Panc1 (cell line): ENCODE data around the gene UAP1L1. TPM values are rescaled to one million over a fixed set of nuclear protein-coding genes. Genes with fewer than 3 reads are reported as not detected.
A peak's percentile ranks its signal among the peaks of the same experiment; 100 is the strongest.

Source experiments
- ATAC-seq: fragments of 200-7000 bp; cut with Tn5 transposase; 2 replicates; pipeline ENCODE4 v1.9.1; 2020; ENCODE audit warnings: mild to moderate bottlenecking, moderate library complexity
- BruUV-seq: library from RNA; stranded (reverse); fragments of 400-500 nt; replicated peaks from 2 replicates; lab custom pipeline; 2021; lab: Mats Ljungman, UMichigan
- CTCF ChIA-PET: fragments of 300-600 bp; sonication (Branson Sonifier 250); formaldehyde crosslinking; loops from one replicate; lab custom pipeline; 2022; ENCODE audit warnings: antibody characterized with exemption; lab: Charles Lee
- POLR2A ChIA-PET: fragments of 300-600 bp; sonication (Branson Sonifier 250); formaldehyde crosslinking; loops from one replicate; lab custom pipeline; 2022; ENCODE audit warnings: antibody characterized with exemption; lab: Charles Lee
- DNase-seq: peaks from one replicate; pipeline ENCODE4 v3.0.0-alpha.2; 2010; ENCODE audit warnings: low read depth, low spot score
- H3K27ac ChIP-seq: 2 replicates; pipeline ENCODE4 v1.5.1; 2011; ENCODE audit warnings: mild to moderate bottlenecking, low read length, inconsistent platforms
- H3K27me3 ChIP-seq: fragments of 200-500 bp; sonication (Bioruptor generic); 2 replicates; pipeline ENCODE4 v1.6.0; 2014; ENCODE audit warnings: low read length, inconsistent platforms; ENCODE audit not compliant: control insufficient read depth, insufficient read depth
- H3K36me3 ChIP-seq: fragments of 200-500 bp; sonication (Bioruptor generic); 2 replicates; pipeline ENCODE4 v1.5.1; 2014; ENCODE audit warnings: inconsistent platforms, mild to moderate bottlenecking, low read length, moderate library complexity; ENCODE audit not compliant: control insufficient read depth, insufficient read depth
- H3K4me1 ChIP-seq: 2 replicates; pipeline ENCODE4 v1.5.1; 2011; ENCODE audit warnings: inconsistent platforms, mild to moderate bottlenecking, low read length, moderate library complexity; ENCODE audit not compliant: control insufficient read depth, insufficient read depth
- H3K4me3 ChIP-seq, 2 experiments: 2 replicates each; pipeline ENCODE4 v1.5.1; 2011 to 2012; ENCODE audit warnings: low read depth in 2 of 2, low read length in 2 of 2, mild to moderate bottlenecking in 2 of 2, inconsistent platforms in 1 of 2, moderate library complexity in 1 of 2
- H3K9me3 ChIP-seq: fragments of 200-500 bp; sonication (Bioruptor generic); 2 replicates; pipeline ENCODE4 v1.5.1; 2014; ENCODE audit warnings: low read depth, mild to moderate bottlenecking, inconsistent platforms, low read length, moderate library complexity; ENCODE audit not compliant: control insufficient read depth, insufficient read depth
- CTCF ChIP-seq: fragments of 450-650 bp; IDR thresholded peaks from 2 replicates; pipeline ENCODE4 v1.5.1; 2017; ENCODE audit warnings: mild to moderate bottlenecking
- POLR2AphosphoS5 ChIP-seq: IDR thresholded peaks from 2 replicates; pipeline ENCODE4 v1.6.1; 2012; ENCODE audit warnings: mild to moderate bottlenecking, low read depth, low read length, moderate library complexity
- REST ChIP-seq, 2 experiments: IDR thresholded peaks; 2 replicates each; pipeline ENCODE4 v1.6.1; 2011 to 2012; ENCODE audit warnings: low read depth in 2 of 2, control low read depth in 1 of 2, low read length in 1 of 2, mild to moderate bottlenecking in 1 of 2, moderate library complexity in 1 of 2; ENCODE audit not compliant: insufficient read depth in 1 of 2
- SIN3A ChIP-seq: IDR thresholded peaks from 2 replicates; pipeline ENCODE4 v1.6.1; 2012; ENCODE audit warnings: low read depth, mild to moderate bottlenecking, low read length, moderate library complexity, borderline replicate concordance; ENCODE audit not compliant: insufficient read depth
- TCF7L2 ChIP-seq: IDR thresholded peaks from 2 replicates; pipeline ENCODE4 v1.6.1; 2011; ENCODE audit warnings: mild to moderate bottlenecking, low read depth, low read length, inconsistent platforms
- in situ Hi-C: cut with HindIII; loops from 2 replicates; pipeline ENCODE4 v1.10.0; 2016; ENCODE audit warnings: low sequenced_read_pairs, low pct_unique_long_range_greater_than_20kb
- intact Hi-C: fragments of 100-400 bp; cut with micrococcal nuclease; formaldehyde crosslinking; loops from one replicate; pipeline ENCODE4 v1.10.0; 2022; ENCODE audit not compliant: unreplicated experiment
- total RNA-seq: library from RNA; stranded (reverse); gene quantifications from one replicate; pipeline ENCODE4 v1.2.1, GENCODE V29; 2021; ENCODE audit not compliant: unreplicated experiment

The UAP1L1 gene
- total RNA-seq, 1 experiment from 2014 or later, result 23.1 TPM

GRCh38 chr9:137078701-137079400, 1.5 kb downstream of the UAP1L1 start:
- Histone ChIP-seq H3K4me1 (peaks cover 14% of the 10 kb centered on the region), H3K4me3 (peak overlapping the region; percentile 54 to 57), H3K36me3 (no peaks in the 10 kb centered on the region; the same call in 1 of the 2 replicates), H3K9me3 (no peaks in the 10 kb centered on the region), H3K27me3 (no peaks in the 10 kb centered on the region), H3K27ac (no peak overlapping the region; the same call in 1 of the 2 replicates)
- POLR2A ChIA-PET, result no interaction called here
- CTCF ChIA-PET, result no interaction called here
- no TSS peak for BruUV-seq
- ATAC-seq, result no peak
- in situ Hi-C loops, result no loop called here
- TF ChIP-seq REST (IDR thresholded peaks at IDR 0.05; ENCODE audit: insufficient read depth in 1 of 2, low read depth in 2 of 2, low read length in 1 of 2) (no peak), SIN3A (no peak), CTCF (no peak)
- intact Hi-C loops, result no loop called here
- DNase-seq, result no peak

GRCh38 chr9:137079401-137079787, 2.1 kb downstream of the UAP1L1 start:
- DNase-seq, result no peak
- no peak for ATAC-seq
- in situ Hi-C loops, result no loop called here
- ChIA-PET CTCF (no interaction called here), POLR2A (no interaction called here)
- Histone ChIP-seq H3K36me3 (no peaks in the 10 kb centered on the region; the same call in 1 of the 2 replicates), H3K9me3 (no peaks in the 10 kb centered on the region), H3K4me3 (no peak overlapping the region), H3K4me1 (peaks cover 18% of the 10 kb centered on the region), H3K27ac (no peak overlapping the region), H3K27me3 (no peaks in the 10 kb centered on the region)
- intact Hi-C loops, result no loop called here
- TF ChIP-seq SIN3A (no peak), CTCF (no peak), POLR2AphosphoS5 (no peak), REST (IDR thresholded peaks at IDR 0.05; ENCODE audit: insufficient read depth in 1 of 2, low read depth in 2 of 2, low read length in 1 of 2) (no peak), TCF7L2 (no peak)
- BruUV-seq, result no TSS peak
